ENCODE data around the gene ACAA1. TPM values are rescaled to one million over a fixed set of nuclear protein-coding genes. Genes with fewer than 3 reads are reported as not detected.
A peak's percentile ranks its signal among the peaks of the same experiment; 100 is the strongest.

The ACAA1 gene
- total and polyA plus RNA-seq, 10 of the 15 experiments (the other 5 are each of a cell fraction or from before 2014, with no cell fraction given): 5.7 to 85.4 (median 60.6) TPM

- peak; percentile 73 for TF ChIP-seq NKRF (conservative IDR thresholded peaks at IDR 0.05)
- no peak for TF ChIP-seq SMC3 (IDR thresholded peaks at IDR 0.05; ENCODE audit: borderline replicate concordance, low read length)
- TF ChIP-seq GATAD2B (conservative IDR thresholded peaks at IDR 0.05; ENCODE audit: low read depth): peak; percentile 83
- no peak for TF ChIP-seq POLR2AphosphoS2 (IDR thresholded peaks at IDR 0.05; ENCODE audit: low read depth, low read length)
- no peak; the same call in 1 of the 2 replicates for TF ChIP-seq RELB (IDR thresholded peaks at IDR 0.05; ENCODE audit: low read depth)
- TF ChIP-seq SUZ12 (IDR thresholded peaks at IDR 0.05; ENCODE audit: unreplicated experiment): no peak
- no peak for TF ChIP-seq MAX (IDR thresholded peaks at IDR 0.05; ENCODE audit: low read depth, low read length)
- TF ChIP-seq NR2F1 (conservative IDR thresholded peaks at IDR 0.05): peak; percentile 59; the same call in 1 of the 2 replicates
- peak; percentile 82 for TF ChIP-seq SIN3A (IDR thresholded peaks at IDR 0.05; ENCODE audit: low read depth, low read length)
- 0 out of 2 replicates have a peak, but pooled peaks have one; percentile 40 for TF ChIP-seq ELK1 (IDR thresholded peaks at IDR 0.05; ENCODE audit: low read depth, low read length)
- TF ChIP-seq ZNF384 (IDR thresholded peaks at IDR 0.05; ENCODE audit: borderline replicate concordance, low read depth, low read length): no peak
- TF ChIP-seq NBN (IDR thresholded peaks at IDR 0.05): 0 out of 2 replicates have a peak, but pooled peaks have one; percentile 34
- no peak for TF ChIP-seq RAD51 (IDR thresholded peaks at IDR 0.05)
- TF ChIP-seq ZBTB11 (CRISPR knock-in tag; IDR thresholded peaks at IDR 0.05): no peak
- TF ChIP-seq RBBP5 (conservative IDR thresholded peaks at IDR 0.05): no peak
- peak; percentile 95 for TF ChIP-seq SPI1 (IDR thresholded peaks at IDR 0.05; ENCODE audit: borderline replicate concordance, insufficient read depth, low read depth, low read length)
- TF ChIP-seq LARP7 (IDR thresholded peaks at IDR 0.05): peak; percentile 80
- TF ChIP-seq KAT2A (conservative IDR thresholded peaks at IDR 0.05; ENCODE audit: control insufficient read depth, low read depth, low read length): no peak
- TF ChIP-seq RUNX3 (IDR thresholded peaks at IDR 0.05; ENCODE audit: low read length): no peak
Measured at GRCh38 chr3:38138349-38139190, 1.6 kb upstream of the ACAA1 start, which contains the start of gene MYD88 (continued).

All from GM12878 (cell line).